Right lobe of liver (tissue), 4 donors: Measurements from ENCODE around the gene SYNGR3.
"Not testable (repeated sequence)": the region's sequence is repeated elsewhere in the genome, so short reads cannot be mapped to it uniquely, and the experiment has no call there.

ENCODE experiments used
- POLR2A ChIP-seq: fragments of 450-650 bp; IDR thresholded peaks from one replicate; pipeline ENCODE4 v1.6.1; 2017; ENCODE audit warnings: antibody characterized with exemption, mild to moderate bottlenecking
- TF ChIP-seq, protein P1 (sequence below), 4 donors: fragments of 200-600 bp in 3 of 4; fragments of 450-650 bp in 1 of 4; IDR thresholded peaks; one replicate each; pipeline versions ENCODE4 v1.5.1 to v1.8.0; 2016 to 2022; ENCODE audit warnings: antibody characterized with exemption in 4 of 4, mild to moderate bottlenecking in 2 of 4
- donor health status: DM: no; HTN: no; CAD: no.
- donor health status: DM: no; HTN: no; CAD: no.
- donor health status: DM: no; HTN: yes; CAD: no.

- TF ChIP-seq, protein P1, sequence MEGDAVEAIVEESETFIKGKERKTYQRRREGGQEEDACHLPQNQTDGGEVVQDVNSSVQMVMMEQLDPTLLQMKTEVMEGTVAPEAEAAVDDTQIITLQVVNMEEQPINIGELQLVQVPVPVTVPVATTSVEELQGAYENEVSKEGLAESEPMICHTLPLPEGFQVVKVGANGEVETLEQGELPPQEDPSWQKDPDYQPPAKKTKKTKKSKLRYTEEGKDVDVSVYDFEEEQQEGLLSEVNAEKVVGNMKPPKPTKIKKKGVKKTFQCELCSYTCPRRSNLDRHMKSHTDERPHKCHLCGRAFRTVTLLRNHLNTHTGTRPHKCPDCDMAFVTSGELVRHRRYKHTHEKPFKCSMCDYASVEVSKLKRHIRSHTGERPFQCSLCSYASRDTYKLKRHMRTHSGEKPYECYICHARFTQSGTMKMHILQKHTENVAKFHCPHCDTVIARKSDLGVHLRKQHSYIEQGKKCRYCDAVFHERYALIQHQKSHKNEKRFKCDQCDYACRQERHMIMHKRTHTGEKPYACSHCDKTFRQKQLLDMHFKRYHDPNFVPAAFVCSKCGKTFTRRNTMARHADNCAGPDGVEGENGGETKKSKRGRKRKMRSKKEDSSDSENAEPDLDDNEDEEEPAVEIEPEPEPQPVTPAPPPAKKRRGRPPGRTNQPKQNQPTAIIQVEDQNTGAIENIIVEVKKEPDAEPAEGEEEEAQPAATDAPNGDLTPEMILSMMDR (IDR thresholded peaks at IDR 0.05): not testable (repeated sequence)
- TF ChIP-seq POLR2A: not testable (repeated sequence)
Observed at GRCh38 chr16:1962161-1963153, 27.3 kb upstream of the SYNGR3 start.
